ENCODE results near the gene PLXDC2.

The PLXDC2 gene

GRCh38 chr10:19888061-19888660 is 71.9 kb downstream of the PLXDC2 start:
- Histone ChIP-seq H3K36me3 (replicated peaks) (no peaks in the 10 kb centered on the region), H3K27me3 (replicated peaks) (no peaks in the 10 kb centered on the region), H3K27ac (no peak overlapping the region), H3K4me3 (ENCODE audit: low read depth, low read length) (no peak overlapping the region)
- in situ Hi-C loops (cut with HindIII; ENCODE audit: low pct_ligation_motif_present, low sequenced_read_pairs) = no loop called here
- no peak for TF ChIP-seq CTCF (IDR thresholded peaks at IDR 0.05; ENCODE audit: low read depth, low read length, missing control alignments)
- no peak for DNase-seq

- TF ChIP-seq CTCF (IDR thresholded peaks at IDR 0.05; ENCODE audit: low read depth, low read length, missing control alignments) = no peak
- no peak for DNase-seq
- in situ Hi-C loops (cut with HindIII; ENCODE audit: low pct_ligation_motif_present, low sequenced_read_pairs) = no loop called here
Observed at GRCh38 chr10:19889256-19889655, 73.0 kb downstream of the PLXDC2 start.

GRCh38 chr10:19891429-19891828 is 75.2 kb downstream of the PLXDC2 start:
- H3K36me3 ChIP-seq (replicated peaks) = no peaks in the 10 kb centered on the region
- no peak for TF ChIP-seq CTCF (IDR thresholded peaks at IDR 0.05; ENCODE audit: low read depth, low read length, missing control alignments)
- in situ Hi-C loops (cut with HindIII; ENCODE audit: low pct_ligation_motif_present, low sequenced_read_pairs) = no loop called here
- no peak for DNase-seq
- H3K27ac ChIP-seq = no peak overlapping the region
- no peaks in the 10 kb centered on the region for H3K27me3 ChIP-seq (replicated peaks)
- no peak overlapping the region for H3K4me3 ChIP-seq (ENCODE audit: low read depth, low read length)

More at GRCh38 chr10:19889256-19889655, 73.0 kb downstream of the PLXDC2 start:
- no peaks in the 10 kb centered on the region for H3K27me3 ChIP-seq (replicated peaks)
- H3K27ac ChIP-seq = no peak overlapping the region
- H3K36me3 ChIP-seq (replicated peaks) = no peaks in the 10 kb centered on the region
- no peak overlapping the region for H3K4me3 ChIP-seq (ENCODE audit: low read depth, low read length)

GRCh38 chr10:19892270-19892669 is 76.0 kb downstream of the PLXDC2 start:
- Histone ChIP-seq H3K27ac (no peak overlapping the region), H3K27me3 (replicated peaks) (no peaks in the 10 kb centered on the region), H3K36me3 (replicated peaks) (no peaks in the 10 kb centered on the region), H3K4me3 (ENCODE audit: low read depth, low read length) (no peak overlapping the region)
- DNase-seq = no peak
- TF ChIP-seq CTCF (IDR thresholded peaks at IDR 0.05; ENCODE audit: low read depth, low read length, missing control alignments) = no peak
- in situ Hi-C loops (cut with HindIII; ENCODE audit: low pct_ligation_motif_present, low sequenced_read_pairs) = no loop called here

GRCh38 chr10:19892677-19893076 is 76.4 kb downstream of the PLXDC2 start:
- in situ Hi-C loops (cut with HindIII; ENCODE audit: low pct_ligation_motif_present, low sequenced_read_pairs) = no loop called here
- DNase-seq = no peak

More at GRCh38 chr10:19892677-19893076, 76.4 kb downstream of the PLXDC2 start:
- Histone ChIP-seq H3K36me3 (replicated peaks) (no peaks in the 10 kb centered on the region), H3K27ac (no peak overlapping the region), H3K27me3 (replicated peaks) (no peaks in the 10 kb centered on the region), H3K4me3 (ENCODE audit: low read depth, low read length) (no peak overlapping the region)
- no peak for TF ChIP-seq CTCF (IDR thresholded peaks at IDR 0.05; ENCODE audit: low read depth, low read length, missing control alignments)
